ENCODE results near the gene ALDH3A1.

DNA sequence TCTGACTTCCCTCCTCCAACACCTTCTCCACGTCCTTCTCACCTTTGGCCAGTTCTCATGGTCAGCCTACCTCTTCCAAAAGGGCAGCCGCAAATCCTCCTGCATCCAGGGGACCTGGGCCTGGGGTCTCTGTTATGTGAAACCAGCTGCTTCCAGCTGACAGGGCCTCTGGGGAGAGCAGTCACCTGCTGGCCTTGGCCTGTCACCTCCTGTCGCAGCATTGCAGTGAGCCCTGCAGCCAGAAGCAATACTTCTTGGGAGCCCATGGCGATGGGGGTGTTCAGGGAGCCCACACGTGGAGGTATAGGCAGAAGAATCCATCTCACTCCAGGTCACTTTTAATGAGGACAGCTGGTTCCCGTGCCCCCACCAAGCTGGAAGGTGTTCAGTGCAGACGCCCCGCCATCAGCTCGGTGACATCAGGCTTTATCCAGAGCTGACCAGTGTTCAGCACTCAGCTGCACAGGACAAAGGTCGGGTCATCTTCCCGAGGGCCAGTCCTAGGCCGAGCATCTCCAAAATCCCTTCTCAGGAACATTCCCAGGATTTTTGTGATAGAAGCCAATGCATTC lies 30.0 kb downstream of the ALDH3A1 start:
- TF ChIP-seq POLR2AphosphoS5 (IDR thresholded peaks at IDR 0.05; ENCODE audit: low read depth, low read length) = no peak
- TF ChIP-seq TAF1 (IDR thresholded peaks at IDR 0.05; ENCODE audit: low read depth, low read length) = no peak
- no peak for TF ChIP-seq POLR2A (IDR thresholded peaks at IDR 0.05; ENCODE audit: low read depth, low read length)
- no peak for TF ChIP-seq POU2F2 (IDR thresholded peaks at IDR 0.05; ENCODE audit: low read depth, low read length)
- TF ChIP-seq SPI1 (IDR thresholded peaks at IDR 0.05; ENCODE audit: low read depth, low read length) = no peak
